ENCODE results near the gene MACROD2.
"Not testable (repeated sequence)": the region's sequence is repeated elsewhere in the genome, so short reads cannot be mapped to it uniquely, and the experiment has no call there.

The MACROD2 gene

DNA sequence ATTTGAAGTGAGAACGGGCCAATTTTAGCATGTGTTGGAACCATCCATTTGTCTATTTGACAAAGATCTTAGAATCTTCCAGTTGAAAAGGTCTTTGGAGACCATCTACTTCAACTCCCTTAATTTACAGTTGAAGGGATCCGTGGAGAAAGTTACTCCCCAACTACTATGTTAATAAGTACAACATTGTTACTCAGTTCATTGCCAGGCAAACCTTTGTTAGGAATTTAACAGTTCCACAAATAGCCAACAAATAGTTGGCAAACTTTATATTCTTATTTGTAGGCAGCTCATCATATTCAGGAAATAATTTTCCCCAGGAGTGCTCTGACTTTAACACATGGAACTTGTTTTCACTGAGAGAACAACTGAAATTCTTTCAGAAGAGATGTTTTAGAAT is 423.1 kb downstream of the MACROD2 start:
- DNase-seq: no peak

DNA sequence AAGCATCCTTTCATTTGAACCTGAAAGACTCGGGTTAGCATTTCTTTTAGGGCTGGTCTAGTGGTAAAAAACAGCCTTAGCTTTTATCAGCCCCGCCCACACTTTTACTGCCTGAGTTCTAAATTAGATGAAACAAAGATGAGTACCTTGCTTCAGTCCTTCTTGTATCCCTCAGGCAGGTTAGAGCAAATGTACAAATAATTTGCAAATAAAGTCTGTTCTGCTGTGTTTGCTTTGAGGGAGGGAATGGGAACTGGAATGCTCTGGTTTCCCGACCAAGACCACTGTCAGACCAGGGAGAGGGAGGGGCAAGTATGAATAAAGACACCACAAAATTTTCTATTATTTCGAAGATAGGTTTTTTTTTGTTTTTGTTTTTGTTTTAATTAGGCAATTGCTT is 427.6 kb downstream of the MACROD2 start:
- no peak for DNase-seq

DNA sequence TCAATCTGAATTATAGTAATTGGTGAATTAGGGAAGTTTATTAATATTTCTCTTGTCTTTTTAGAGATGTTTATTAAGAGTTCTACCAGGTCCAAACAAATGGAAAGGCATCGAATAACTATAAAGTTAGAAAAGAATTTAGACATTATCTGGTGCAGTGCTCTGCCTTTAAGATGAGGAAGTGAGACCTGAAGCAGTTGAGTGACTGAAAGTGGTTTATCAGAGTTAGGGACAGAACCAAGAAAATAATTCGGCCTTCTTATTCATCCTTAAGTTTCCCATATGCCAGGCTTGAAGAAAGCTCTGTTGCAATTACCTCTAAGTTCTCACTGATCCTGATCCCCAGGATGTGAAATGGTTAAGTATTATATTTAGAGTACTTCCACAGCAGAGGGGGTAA is 436.3 kb downstream of the MACROD2 start:
- no peak for DNase-seq

DNA sequence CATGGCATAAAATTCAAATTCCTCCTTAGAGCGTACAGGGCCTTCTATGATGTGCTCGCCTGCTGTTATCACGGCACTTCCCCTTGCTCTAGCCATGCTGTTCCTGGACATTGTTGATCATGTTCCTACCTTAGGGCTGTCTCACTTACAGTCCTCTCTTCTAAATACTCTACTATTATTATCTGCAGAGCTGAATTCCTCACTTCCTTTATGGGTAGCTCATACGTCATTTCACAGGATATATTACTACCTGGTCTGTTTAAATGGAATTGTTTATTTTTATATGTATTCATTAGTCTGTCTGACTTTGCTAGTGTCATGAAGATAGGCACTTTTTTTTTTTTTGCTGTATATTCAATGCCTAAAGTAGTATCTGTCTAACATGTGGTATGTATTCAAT is 436.8 kb downstream of the MACROD2 start:
- DNase-seq: no peak

DNA sequence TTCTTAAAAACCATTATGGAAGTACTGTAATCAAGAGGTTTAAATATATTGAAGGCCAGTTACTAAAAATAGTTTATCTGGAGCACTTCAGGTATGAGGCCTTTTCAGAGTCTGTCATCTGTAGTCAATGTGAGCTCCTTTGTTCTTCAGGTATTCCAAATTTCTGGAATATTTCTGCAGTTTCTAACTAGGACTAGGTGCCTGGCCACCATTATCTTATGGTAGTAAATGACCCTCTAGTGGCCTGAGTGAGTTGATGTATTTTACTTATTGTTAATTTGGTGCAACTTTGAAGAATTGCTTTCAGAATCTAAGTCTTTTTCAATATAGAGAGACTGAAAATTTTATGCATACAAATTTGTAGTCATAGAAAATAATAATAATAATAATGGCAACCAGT is 437.3 kb downstream of the MACROD2 start:
- no peak for DNase-seq

DNA sequence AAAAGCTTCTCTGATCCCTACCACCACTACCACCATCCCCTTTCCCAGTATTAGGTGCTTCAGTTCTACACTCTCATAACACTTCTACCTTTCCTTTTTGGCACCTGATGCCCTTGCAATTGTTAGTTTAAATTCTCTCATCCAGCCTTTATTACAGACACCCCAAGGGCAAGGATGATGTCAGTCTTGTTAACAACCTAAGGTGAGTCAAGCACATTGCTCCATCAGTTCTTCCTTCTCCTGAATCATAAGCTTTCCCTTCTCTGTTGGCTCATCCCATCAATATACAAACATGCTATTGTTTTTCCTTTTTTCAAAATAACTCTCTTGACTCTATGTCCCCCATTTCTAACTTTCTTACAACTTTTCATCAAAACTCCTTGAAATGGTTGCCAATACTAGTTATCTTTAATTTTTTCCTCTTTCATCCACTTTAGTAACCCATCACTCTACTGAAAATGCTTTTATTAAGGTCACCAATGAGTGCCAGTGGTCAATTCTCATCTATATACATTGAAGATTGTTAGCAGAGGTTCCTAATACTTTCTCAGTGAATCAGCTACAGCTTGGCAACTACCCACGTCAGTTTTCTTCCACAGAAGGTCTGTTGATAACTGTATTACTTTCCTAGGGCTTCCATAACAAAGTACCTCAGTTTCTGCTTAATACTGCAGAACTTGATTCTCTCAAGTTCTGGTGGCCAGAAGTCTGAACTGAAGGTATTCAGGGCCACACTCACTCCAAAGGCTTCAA is 439.2 kb downstream of the MACROD2 start:
- no peak for DNase-seq

DNA sequence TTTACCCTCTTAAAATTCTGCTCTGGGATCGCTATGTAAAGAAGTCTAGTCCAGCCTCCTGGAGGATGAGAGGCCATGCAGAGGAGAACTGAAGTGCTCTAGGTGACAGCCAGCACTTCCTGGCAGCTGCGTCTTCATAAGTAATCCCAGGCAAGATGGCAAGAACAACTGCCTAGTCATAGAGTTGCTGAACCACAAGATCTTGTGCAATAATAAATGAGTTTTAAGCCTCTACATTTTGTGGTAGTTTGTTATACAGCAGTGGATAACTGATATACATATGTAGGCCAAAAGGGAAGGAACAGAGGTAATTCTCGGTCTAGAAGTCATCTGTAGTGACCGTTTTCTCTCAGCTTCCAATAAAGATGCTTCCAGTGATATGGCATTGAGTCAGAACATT is 445.9 kb downstream of the MACROD2 start:
- DNase-seq: no peak

DNA sequence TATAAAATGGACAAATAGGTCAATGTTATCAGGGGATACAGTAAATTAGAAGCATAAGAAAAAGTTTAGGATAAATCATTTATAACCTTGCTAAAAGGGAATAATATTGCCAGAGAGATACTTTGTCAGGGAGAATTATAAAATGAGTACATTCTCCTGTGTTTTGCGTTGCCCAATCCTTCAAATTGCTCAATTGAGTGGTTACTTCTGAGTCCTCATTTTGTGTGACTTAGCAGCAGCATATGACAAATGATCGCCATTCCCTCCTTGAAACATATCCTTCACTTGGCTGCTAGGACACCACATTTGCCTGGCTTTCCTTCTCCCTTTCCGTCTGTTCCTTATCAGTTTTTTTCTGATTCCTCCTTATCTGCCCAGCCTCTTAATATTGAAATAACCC is 448.8 kb downstream of the MACROD2 start:
- no peak for DNase-seq

DNA sequence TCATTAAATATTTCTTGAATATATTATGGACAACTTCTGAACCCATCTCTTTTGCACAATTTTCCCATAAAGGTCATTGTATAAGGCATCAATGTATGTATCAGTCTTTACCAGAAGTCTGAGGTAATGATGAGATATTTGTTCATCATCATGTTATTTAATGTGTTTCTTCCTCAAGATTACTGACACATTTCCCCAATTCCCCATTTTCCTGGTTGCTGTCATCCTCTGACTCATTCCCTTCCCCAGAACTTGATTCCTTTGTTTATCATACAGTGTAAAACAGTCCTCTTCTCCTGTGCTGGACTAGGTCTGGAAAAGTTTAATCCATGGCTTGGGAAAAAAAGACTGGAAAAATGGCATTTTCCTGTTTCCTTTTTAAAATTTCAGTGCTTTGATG is 450.0 kb downstream of the MACROD2 start:
- no peak for DNase-seq

DNA sequence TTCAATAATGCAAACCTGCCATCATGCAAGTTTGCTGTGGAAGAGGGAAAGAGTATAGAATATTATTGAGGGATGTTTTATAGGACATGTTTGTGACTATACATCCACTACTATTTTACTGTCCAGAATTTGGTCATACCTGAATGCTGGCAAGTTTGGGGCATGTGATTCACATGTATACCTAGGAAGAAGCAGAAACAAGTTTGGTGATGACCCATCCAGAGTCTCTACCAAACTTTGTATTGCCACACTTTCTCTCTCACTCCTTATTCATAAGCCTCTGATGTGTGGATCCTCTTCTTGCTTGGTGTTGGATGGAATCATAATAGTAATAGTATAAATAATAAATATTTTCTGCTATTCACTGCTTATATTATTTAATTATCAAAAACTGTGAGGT is 450.6 kb downstream of the MACROD2 start:
- DNase-seq: no peak

DNA sequence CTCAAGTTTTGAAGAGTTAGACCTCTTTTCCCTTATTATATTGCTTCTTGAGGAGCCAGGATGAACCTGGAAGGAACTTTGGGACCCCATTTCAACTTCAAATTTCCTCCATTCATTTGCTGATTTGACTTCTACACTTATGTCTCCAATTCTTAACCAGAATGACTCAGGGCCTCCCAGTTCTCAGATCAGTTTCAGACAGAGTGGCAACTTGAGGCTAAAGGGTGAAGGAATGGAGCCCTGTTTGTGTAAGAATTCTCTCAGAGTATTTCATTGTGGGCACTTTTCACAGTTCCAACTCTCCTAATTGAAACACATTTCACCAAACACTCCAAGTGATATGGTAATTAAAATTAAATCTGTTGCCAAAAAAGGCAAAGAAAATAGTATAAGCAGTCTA is 451.1 kb downstream of the MACROD2 start:
- DNase-seq: no peak

DNA sequence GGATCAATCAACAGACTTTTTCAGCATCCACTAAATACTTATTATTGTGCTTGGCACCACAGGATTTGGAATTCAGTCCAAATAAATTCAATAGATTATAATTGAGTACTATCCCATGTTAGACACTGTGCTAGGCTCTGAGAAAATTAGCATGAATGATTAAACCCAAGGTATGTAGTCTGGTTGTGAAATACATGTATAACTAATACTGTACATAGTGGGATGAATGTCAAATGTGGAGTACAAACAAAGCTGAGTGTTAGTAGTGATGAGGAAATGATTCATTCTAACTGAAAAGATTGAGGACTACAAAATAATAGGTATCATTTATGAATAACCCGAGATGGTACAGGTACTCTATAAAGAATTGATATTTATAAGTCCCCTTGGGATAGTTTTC is 454.0 kb downstream of the MACROD2 start:
- no peak for DNase-seq

DNA sequence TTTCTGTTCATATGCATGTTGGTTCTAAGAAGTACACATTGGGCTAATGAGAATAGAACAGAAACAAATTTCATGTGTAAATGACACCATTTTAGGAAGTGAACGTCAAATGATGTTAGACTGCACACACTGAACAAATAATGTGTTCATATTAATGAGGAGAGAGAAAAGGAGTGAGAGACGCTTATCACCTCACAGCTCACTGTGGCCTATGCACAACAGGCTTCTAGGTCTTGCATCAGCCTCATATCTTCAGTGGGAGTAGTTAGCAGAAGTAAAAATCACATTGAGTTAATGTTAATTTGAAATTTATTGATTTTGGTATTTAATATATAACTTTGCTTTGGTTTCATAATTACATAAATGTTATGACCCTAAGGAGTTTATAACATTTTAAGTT is 454.9 kb downstream of the MACROD2 start:
- no peak for DNase-seq

DNA sequence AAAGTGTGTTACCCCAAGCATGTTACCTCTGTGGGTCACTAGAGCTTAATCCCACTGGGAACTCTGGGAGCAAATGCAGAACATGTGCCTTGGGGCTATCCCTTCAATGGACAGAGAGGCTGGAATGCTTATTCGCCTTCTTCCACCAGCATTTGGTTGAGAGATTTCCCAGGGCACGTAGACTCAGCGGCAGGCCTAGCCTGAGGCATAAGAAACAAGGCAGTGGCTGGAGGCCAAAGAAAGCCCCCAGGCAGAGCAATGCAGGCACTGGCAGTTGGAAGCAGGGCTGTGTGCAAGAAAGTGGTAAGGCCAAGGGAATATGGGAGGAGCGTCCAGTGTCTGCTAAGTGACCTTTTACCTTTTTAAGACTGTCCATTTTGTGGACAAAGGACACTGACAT is 456.1 kb downstream of the MACROD2 start:
- DNase-seq: no peak

DNA sequence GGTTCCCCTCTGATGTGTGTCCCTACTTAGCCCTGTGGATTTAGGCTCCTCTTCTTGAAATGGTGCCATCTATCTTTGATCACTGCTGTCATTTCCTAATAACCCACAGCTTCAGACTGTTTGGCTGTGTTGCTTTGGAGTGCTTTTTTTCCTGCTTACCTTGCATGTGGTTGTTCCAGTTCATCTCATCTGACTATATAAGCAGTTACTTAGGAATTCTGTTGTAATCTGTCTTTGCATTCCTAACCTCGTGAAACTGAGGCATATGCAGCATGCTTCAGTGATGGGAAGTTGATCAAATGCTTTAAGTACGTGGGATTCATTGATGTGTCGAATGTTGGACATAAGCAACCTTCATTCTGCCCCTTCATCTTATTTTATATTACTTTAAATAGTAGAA is 457.9 kb downstream of the MACROD2 start:
- no peak for DNase-seq

DNA sequence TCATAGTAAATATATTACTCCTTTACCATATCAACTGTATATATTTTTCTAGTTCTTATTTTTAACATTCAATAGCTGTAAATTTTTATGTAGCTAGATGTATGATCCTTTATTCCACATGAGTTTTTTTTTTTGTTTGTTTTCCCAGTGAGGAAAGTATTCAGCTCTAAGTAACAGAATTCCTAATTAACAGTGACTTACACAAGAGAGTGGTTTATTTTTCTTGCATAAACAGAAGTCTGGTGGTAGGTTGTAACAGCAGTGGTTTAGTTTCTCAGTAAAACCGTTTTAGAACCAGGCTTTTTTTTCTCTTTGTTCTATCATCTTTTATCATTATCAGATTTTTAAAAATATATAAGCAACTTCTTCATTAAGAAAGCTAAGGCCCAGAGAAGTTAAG is 459.0 kb downstream of the MACROD2 start:
- DNase-seq: no peak

DNA sequence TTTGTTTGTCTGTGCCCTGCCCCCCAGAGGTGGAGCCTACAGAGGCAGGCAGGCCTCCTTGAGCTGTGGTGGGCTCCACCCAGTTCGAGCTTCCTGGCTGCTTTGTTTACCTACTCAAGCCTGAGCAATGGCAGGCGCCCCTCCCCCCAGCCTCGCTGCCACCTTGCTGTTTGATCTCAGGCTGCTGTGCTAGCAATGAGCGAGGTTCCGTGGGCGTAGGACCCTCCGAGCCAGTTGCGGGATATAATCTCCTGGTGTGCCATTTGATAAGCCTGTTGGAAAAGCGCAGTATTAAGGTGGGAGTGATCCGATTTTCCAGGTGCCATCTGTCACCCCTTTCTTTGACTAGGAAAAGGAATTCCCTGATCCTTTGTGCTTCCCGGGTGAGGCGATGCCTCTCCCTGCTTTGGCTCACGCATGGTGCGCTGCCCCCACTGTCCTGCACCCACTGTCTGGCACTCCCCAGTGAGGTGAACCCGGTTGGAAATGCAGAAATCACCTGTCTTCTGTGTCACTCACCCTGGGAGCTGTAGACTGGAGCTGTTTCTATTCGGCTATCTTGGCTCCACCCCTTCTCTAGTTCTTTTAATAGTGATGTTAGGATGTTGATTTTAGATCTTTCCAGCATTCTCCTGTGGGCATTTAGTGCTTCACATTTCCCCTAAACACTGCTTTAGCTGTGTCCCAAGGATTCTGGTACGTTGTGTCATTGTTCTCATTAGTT is 471.9 kb downstream of the MACROD2 start:
- DNase-seq: not testable (repeated sequence)

DNA sequence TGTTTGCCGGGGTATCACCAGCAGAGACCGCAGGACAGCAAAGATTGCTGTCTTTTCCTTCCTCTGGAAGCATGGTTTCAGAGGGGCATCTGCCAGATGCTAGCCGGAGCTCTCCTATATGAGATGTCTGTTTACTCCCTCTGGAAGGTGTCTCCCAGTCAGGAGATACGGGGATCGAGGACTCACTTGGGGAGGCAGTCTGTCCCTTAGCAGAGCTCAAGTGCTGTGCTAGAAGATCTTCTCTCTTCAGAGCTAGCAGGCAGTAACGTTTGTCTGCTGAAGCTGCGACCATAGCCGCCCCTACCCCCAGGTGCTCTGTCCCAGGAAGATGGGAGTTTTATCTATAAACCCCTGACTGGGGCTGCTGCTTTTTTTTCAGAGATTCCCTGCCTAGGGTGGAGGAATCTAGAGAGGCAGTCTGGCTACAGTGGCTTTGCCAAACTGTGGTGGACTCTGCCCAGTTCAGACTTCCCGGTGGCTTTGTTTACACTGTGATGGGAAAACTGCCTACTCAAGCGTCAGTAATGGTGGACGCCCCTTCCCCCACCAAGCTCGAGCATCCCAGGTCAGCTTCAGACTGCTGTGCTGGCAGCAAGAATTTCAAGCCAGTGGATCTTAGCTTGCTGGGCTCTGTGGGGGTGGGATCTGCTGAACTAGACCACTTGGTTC is 475.0 kb downstream of the MACROD2 start:
- no peak for DNase-seq

DNA sequence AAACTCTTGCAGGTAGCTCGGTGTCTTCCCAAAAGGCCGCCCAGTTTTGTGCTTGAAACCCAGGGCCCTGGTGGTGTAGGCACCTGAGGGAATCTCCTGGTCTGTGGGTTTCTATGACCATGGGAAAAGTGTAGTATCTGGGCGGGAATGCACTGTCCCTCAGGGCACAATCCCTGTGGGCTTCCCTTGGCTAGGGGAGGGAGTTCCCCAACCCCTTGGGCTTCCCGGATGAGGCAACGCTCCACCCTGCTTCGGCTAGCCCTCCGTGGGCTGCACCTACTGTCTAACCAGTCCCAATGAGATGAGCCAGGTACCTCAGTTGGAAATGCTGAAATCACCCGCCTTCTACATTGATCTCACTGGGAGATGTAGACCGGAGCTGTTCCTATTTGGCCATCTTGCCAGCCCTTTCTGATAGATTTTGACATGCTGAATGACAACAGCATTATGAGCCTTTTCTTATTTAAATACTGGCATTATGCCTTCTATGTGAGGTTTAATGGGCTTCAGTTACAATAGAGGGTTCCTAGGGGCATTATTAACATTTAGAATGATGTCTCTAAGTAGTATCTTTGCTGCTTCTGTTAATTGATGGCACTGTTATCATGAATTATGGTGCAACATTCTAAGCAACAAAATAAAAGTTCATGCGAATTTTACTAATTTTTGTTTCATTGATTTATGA is 475.8 kb downstream of the MACROD2 start:
- DNase-seq: no peak

DNA sequence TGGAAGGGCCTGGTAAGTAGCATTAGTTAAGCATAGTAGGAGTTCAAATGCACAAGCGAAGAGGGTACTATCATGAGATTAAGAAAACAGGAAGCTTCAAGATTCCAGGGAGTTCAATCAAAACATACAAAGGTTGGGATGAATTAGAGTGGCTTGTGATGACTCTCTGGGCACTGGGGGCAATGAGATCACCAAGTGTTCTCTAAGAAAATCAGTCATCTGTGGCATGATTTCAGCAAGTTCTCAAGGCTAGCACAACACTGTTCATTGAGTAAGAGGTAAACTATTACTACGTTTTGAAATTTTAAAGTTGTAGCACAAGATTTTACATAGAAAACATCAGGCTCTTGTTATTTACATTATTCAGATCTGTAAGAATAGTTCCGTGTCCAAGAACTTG is 481.8 kb downstream of the MACROD2 start:
- no peak for DNase-seq

DNA sequence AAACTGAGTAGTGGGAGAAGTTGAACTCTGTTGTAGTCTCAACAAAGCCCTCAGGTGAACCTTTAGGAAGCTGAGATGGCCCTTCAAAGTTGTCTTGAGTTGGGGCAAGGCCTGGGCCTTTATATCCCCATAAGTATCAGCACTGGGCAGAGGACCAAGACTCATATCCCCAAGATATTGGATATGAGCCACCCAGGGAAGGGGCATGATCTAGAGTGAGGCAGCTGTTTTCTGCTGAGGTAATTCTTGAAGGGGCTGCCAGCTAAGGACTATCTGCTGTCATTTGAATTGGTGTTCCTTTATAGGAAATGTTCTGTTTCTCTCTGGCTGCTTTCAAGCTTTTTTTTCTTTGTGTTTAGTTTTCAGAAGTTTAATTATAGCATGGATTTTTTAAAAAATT is 482.8 kb downstream of the MACROD2 start:
- DNase-seq: no peak

DNA sequence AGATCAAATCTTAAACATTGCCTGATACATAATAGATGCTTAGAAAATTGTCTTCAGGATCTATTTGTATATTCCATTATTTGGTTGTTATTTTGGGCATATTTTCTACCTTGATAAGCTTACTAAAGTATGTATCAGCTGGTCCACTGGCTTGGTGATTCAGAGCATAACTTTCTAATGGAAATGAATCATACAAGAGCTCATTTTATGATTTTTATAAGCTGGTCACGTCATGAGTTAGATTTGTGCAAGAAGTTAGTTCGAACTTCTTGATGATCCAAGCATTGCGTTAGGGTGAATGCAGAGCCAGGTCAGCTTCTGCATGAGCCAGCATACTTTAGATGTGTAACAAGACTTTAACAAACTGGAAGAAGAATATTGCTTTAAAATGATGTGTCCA is 486.5 kb downstream of the MACROD2 start:
- DNase-seq: no peak

DNA sequence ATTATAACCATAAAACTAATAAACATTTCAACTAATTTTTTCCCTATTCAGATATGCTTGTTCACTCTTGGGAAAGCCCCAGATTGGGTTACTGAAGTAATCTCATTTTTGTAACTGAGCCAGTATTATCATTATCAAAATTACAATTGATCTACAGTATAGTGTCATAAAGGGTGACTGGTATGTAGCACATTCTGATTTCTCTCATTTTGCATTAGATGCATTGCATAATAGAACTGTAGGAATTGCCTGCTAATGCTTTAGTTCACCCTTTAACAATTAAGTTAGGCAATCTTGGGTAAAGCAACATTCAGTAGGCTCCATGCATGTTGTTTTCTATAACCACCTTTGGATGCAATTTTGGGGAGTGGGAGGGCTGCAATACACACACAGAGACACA is 492.9 kb downstream of the MACROD2 start:
- no peak for DNase-seq

Data from NCI-H2107 (cell line).